ENCODE results near the gene BID. TPM values are rescaled to one million over a fixed set of nuclear protein-coding genes. Genes with fewer than 3 reads are reported as not detected.
"Not testable (repeated sequence)": the region's sequence is repeated elsewhere in the genome, so short reads cannot be mapped to it uniquely, and the experiment has no call there.

Gene BID
- total RNA-seq, 2 experiments from 2014 or later: 46.2 to 48.4 TPM

- Mint-ChIP-seq H3K4me3 (peak overlapping the region; percentile 82), H3K27ac (peak overlapping the region; percentile 76), H3K36me3 (ENCODE audit: low read depth) (peaks cover 13% of the 10 kb centered on the region), H3K4me1 (ENCODE audit: low read depth) (peaks cover 57% of the 10 kb centered on the region), H3K27me3 (ENCODE audit: low read depth) (peaks cover 7% of the 10 kb centered on the region), H3K9me3 (ENCODE audit: insufficient read depth) (no peaks in the 10 kb centered on the region)
- POLR2A ChIA-PET: interaction anchor here (0.6 to 1.1 kb wide), 4 partner anchors 9 to 687 kb away, joined by 3 read pairs; no protein-coding TSS in a partner anchor
- CTCF ChIA-PET: interaction anchor here (1.0 to 6.3 kb wide), 5 partner anchors 11 to 303 kb away, joined by 3 to 41 read pairs (median 5); no protein-coding TSS in a partner anchor
- no peak for ATAC-seq
- DNase-seq: no peak
These were observed 1.2 kb downstream of the BID start for GRCh38 chr22:17772958-17773605.

DNA sequence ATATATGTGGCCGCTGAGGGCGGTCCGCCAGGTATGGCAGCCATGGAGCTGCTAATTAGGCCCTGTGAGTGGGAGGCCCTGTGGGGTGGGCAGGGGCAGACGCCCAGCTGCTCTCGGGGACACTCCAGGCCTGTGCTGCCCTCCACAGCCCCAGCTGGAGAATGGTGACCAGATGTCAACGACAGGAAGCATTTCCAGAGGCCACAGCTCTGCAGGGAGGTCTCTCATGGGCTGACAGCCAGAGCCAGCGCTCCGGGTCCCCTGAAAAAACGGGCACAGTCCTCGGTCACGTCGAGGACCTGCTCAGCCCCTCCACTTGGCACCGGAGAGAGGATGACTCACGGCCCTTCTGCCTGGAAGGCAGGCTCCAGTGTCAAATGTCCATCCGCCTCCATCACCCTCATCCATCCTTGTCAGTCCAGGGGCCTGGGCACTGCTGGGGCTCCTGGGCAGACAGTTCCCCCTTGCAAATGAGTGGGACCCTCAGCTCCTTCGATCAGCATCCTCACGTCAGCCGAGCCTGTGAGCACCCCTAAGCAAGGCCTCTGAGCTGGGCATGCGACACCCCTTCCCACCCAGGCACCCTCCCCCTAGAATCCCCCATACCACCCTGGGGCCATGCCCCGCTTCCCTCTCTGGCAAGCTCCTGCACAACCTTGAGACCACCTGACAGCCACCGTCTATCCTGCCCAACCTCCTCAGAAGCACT, 1.9 kb downstream of the BID start:
- peaks cover 59% of the 10 kb centered on the region for H3K4me1 Mint-ChIP-seq (ENCODE audit: low read depth)
- peak overlapping the region; percentile 54 for H3K27ac Mint-ChIP-seq
- peak overlapping the region; percentile 82 for H3K4me3 Mint-ChIP-seq
- peaks cover 8% of the 10 kb centered on the region for H3K36me3 Mint-ChIP-seq (ENCODE audit: low read depth)
- no peak for DNase-seq
- ChIA-PET CTCF (interaction anchor here (0.9 to 6.3 kb wide), 4 partner anchors 12 to 304 kb away, joined by 3 to 41 read pairs (median 10); no protein-coding TSS in a partner anchor), POLR2A (interaction anchor here (0.6 to 1.1 kb wide), 3 partner anchors 11 to 146 kb away, joined by 3 to 4 read pairs (median 3); no protein-coding TSS in a partner anchor)
- H3K9me3 Mint-ChIP-seq (ENCODE audit: insufficient read depth): no peaks in the 10 kb centered on the region
- ATAC-seq: no peak
- peaks cover 9% of the 10 kb centered on the region for H3K27me3 Mint-ChIP-seq (ENCODE audit: low read depth)

GRCh38 chr22:17770180-17771077, 3.8 kb downstream of the BID start:
- H3K4me1 Mint-ChIP-seq (ENCODE audit: low read depth): peaks cover 44% of the 10 kb centered on the region
- CTCF ChIA-PET: interaction anchor here (1.2 to 6.3 kb wide), 3 partner anchors 14 to 28 kb away, joined by 3 to 41 read pairs (median 15); no protein-coding TSS in a partner anchor
- ATAC-seq: no peak
- H3K27me3 Mint-ChIP-seq (ENCODE audit: low read depth): peaks cover 12% of the 10 kb centered on the region
- no peak overlapping the region for H3K4me3 Mint-ChIP-seq
- DNase-seq: no peak
- POLR2A ChIA-PET: no interaction called here
- H3K36me3 Mint-ChIP-seq (ENCODE audit: low read depth): peaks cover 8% of the 10 kb centered on the region
- no peak overlapping the region for H3K27ac Mint-ChIP-seq
- H3K9me3 Mint-ChIP-seq (ENCODE audit: insufficient read depth): no peaks in the 10 kb centered on the region

DNA sequence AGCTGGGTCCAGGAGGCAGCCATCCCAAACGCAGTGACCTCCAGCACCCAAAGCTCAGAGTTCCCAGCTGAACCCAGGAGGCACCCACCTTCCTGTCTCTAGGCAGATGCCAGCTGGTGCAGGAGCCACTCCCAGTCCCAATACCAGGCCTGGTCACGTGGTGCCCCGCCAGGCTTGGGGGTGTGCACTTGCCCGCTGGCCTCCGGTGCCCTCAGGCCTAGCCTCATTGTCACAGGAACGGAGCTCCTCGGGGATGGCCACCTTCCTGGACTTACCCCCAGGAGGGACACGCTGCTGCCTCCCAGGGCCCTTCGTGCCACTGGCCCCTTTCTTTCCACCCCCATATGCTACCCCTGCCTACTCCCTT, 4.6 kb downstream of the BID start:
- Mint-ChIP-seq H3K27me3 (ENCODE audit: low read depth) (peaks cover 16% of the 10 kb centered on the region), H3K9me3 (ENCODE audit: insufficient read depth) (no peaks in the 10 kb centered on the region), H3K4me1 (ENCODE audit: low read depth) (peaks cover 40% of the 10 kb centered on the region), H3K27ac (no peak overlapping the region), H3K36me3 (ENCODE audit: low read depth) (peaks cover 8% of the 10 kb centered on the region), H3K4me3 (no peak overlapping the region)
- DNase-seq (no peak), ATAC-seq (no peak)
- CTCF ChIA-PET: interaction anchor here (1.2 to 6.3 kb wide), 2 partner anchors 15 to 17 kb away, joined by 3 to 41 read pairs; no protein-coding TSS in a partner anchor
- POLR2A ChIA-PET: no interaction called here

DNA sequence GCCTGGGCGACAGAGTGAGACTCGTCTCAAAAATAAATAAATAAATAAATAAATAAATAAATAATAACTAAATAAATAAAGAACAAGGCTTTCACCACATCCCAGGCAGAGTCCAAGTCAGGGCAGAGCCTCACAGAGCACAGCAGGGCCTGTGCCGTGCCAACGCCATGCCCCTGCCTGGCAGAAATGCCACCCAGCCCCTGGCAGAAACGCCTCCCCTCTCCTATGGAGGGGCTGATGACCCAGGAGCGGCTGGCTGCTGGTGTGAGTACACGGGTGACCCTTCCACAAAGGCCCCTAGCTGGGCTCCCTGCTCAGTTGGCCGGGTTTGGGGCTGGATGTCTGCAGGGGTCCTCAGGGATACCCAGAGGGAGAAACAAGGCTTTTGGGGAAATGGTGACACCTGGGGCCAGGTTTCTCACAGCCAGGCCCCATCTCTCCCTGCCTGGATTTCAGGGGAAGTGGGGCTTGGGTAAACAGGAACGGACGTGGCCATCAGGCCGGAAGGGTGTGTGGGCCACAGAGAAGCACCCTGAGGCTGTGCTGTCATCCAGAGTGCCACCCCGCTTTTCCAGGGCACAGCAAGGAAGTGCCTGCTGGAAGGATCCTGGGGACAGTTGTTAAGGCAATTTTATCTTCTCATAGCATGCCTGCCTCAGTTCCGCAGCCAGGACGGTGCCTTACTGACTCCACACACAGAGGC, 5.1 kb downstream of the BID start:
- DNase-seq (no peak), ATAC-seq (no peak)
- Mint-ChIP-seq H3K9me3 (ENCODE audit: insufficient read depth) (no peaks in the 10 kb centered on the region), H3K4me3 (no peak overlapping the region), H3K36me3 (ENCODE audit: low read depth) (peaks cover 8% of the 10 kb centered on the region), H3K27ac (no peak overlapping the region), H3K27me3 (ENCODE audit: low read depth) (peaks cover 22% of the 10 kb centered on the region), H3K4me1 (ENCODE audit: low read depth) (peaks cover 44% of the 10 kb centered on the region)
- ChIA-PET CTCF (interaction anchor here (1.2 to 6.3 kb wide), 3 partner anchors 15 to 17 kb away, joined by 3 to 41 read pairs (median 18); no protein-coding TSS in a partner anchor), POLR2A (no interaction called here)

DNA sequence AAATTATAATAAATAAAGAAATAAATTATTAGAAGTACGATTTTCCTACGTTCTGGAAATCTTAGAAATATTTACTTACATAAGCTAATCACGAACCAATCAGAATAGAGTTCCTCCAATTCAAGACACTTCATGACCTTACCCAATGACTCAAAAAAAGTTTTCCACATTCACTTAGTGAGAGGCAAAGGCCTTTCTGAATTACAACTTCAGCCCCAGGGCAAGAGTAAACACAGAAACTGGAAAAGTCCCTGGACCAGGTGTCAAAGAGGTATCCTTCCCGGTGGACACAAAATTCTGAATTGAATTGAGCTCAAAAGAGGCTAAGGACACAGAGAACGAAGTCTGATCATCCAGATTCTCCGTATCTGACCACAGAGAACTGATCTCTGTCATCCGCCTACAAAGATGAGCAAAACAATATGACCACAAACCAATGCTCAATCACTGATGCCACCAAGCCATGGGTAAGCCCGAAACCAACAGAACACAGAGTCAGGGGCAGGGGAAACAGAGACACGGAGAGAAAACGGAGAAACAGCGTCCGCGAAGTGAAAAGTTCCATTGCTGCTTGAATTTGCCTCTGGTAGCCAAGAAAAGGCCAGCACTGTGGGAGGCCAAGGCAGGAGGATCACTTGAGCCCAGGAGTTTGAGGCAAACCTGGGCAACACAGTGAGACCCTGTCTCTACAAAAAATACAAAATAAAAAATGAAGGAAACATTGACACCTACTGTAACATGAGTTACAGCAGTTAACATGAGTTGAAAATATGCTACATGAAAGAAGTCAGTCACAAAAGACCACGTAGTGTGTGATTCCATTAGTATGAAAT, 6.8 kb downstream of the BID start:
- Mint-ChIP-seq H3K36me3 (ENCODE audit: low read depth) (peaks cover 4% of the 10 kb centered on the region), H3K4me3 (peak overlapping the region; percentile 53), H3K27ac (peak overlapping the region; percentile 64), H3K4me1 (ENCODE audit: low read depth) (peaks cover 35% of the 10 kb centered on the region), H3K27me3 (ENCODE audit: low read depth) (peaks cover 18% of the 10 kb centered on the region), H3K9me3 (ENCODE audit: insufficient read depth) (no peaks in the 10 kb centered on the region)
- ChIA-PET CTCF (interaction anchor here (0.7 to 2.4 kb wide), 10 partner anchors 10 to 308 kb away, joined by 3 to 18 read pairs (median 4); no protein-coding TSS in a partner anchor), POLR2A (interaction anchor here (1.1 kb wide), 1 partner anchor 10 kb away, joined by 3 read pairs; no protein-coding TSS in a partner anchor)
- ATAC-seq (peak; percentile 86), DNase-seq (peak; percentile 75)

GRCh38 chr22:17764852-17765251, 9.4 kb downstream of the BID start:
- POLR2A ChIA-PET; DNase-seq; H3K36me3 Mint-ChIP-seq (ENCODE audit: low read depth); ATAC-seq; H3K9me3 Mint-ChIP-seq (ENCODE audit: insufficient read depth); H3K27ac Mint-ChIP-seq; H3K4me3 Mint-ChIP-seq: not testable (repeated sequence)
- CTCF ChIA-PET: interaction anchor here (0.9 to 2.0 kb wide), 4 partner anchors 12 to 33 kb away, joined by 3 to 10 read pairs (median 4); no protein-coding TSS in a partner anchor
- peaks cover 26% of the 10 kb centered on the region for H3K4me1 Mint-ChIP-seq (ENCODE audit: low read depth)
- peaks cover 18% of the 10 kb centered on the region for H3K27me3 Mint-ChIP-seq (ENCODE audit: low read depth)

GRCh38 chr22:17764036-17764435, 10.2 kb downstream of the BID start:
- peaks cover 18% of the 10 kb centered on the region for H3K27me3 Mint-ChIP-seq (ENCODE audit: low read depth)
- ChIA-PET CTCF (interaction anchor here (2.0 kb wide), 1 partner anchor 21 kb away, joined by 10 read pairs; no protein-coding TSS in a partner anchor), POLR2A (interaction anchor here (0.6 kb wide), 1 partner anchor 9 kb away, joined by 3 read pairs; no protein-coding TSS in a partner anchor)
- H3K9me3 Mint-ChIP-seq (ENCODE audit: insufficient read depth): no peaks in the 10 kb centered on the region
- ATAC-seq (no peak), DNase-seq (no peak)
- no peak overlapping the region for H3K27ac Mint-ChIP-seq
- H3K36me3 Mint-ChIP-seq (ENCODE audit: low read depth): no peaks in the 10 kb centered on the region
- H3K4me3 Mint-ChIP-seq: no peak overlapping the region
- H3K4me1 Mint-ChIP-seq (ENCODE audit: low read depth): peaks cover 24% of the 10 kb centered on the region

DNA sequence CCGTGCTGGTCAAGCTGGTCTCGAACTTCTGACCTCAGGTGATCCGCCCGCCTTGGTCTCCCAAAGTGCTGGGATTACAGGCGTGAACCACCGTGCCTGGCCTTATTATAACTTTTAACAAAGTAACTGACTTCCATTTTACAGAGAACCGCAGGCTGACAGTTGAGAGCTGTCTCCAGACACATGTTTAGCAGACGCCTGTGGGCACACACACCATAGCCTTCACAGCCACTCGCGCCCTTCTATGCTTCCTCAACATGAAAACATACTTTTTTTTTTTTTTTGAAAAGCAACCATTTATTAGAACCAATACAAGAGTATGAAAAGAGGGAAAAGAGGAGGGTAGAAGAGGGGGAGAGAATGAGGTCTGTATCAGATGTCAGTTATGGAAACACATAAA, 10.8 kb downstream of the BID start:
- H3K4me3 Mint-ChIP-seq; CTCF ChIA-PET; ATAC-seq; POLR2A ChIA-PET; H3K36me3 Mint-ChIP-seq (ENCODE audit: low read depth); DNase-seq; H3K9me3 Mint-ChIP-seq (ENCODE audit: insufficient read depth); H3K27ac Mint-ChIP-seq: not testable (repeated sequence)
- H3K27me3 Mint-ChIP-seq (ENCODE audit: low read depth): peaks cover 18% of the 10 kb centered on the region
- H3K4me1 Mint-ChIP-seq (ENCODE audit: low read depth): peaks cover 24% of the 10 kb centered on the region

DNA sequence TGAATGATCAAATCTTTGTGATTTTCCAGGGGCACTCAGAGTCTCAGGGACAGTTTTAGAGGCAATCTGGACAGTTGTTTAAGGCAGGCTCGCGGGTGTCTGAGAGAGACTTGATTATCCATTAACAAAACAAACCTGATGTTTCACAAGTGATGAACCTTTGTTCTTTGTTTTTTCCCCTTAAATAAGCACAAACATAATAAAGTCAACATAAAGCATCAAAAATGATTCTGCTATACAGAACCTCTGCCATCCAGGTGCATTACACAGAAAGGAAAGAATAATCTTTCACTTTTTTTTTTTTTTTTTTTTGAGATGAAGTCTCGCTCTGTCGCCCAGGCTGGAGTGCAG, 13.2 kb downstream of the BID start:
- Mint-ChIP-seq H3K4me1 (ENCODE audit: low read depth) (peaks cover 11% of the 10 kb centered on the region), H3K4me3 (no peak overlapping the region), H3K27me3 (ENCODE audit: low read depth) (peaks cover 13% of the 10 kb centered on the region), H3K9me3 (ENCODE audit: insufficient read depth) (no peaks in the 10 kb centered on the region), H3K36me3 (ENCODE audit: low read depth) (no peaks in the 10 kb centered on the region), H3K27ac (no peak overlapping the region)
- ATAC-seq: no peak
- no peak for DNase-seq
- ChIA-PET POLR2A (no interaction called here), CTCF (no interaction called here)

Measured in activated CD8-positive, alpha-beta T cell treated with anti-CD3 and anti-CD28 coated beads, Interleukin-2, amount 10 ng/mL, durations not matched to agents 7 days and 5 days (primary cell).